ENCODE data around the gene STOML1.
"Not testable (repeated sequence)": the region's sequence is repeated elsewhere in the genome, so short reads cannot be mapped to it uniquely, and the experiment has no call there.

The STOML1 gene

GRCh38 chr15:73944161-73945129 is 47.6 kb downstream of the STOML1 start:
- no peak for DNase-seq

DNA sequence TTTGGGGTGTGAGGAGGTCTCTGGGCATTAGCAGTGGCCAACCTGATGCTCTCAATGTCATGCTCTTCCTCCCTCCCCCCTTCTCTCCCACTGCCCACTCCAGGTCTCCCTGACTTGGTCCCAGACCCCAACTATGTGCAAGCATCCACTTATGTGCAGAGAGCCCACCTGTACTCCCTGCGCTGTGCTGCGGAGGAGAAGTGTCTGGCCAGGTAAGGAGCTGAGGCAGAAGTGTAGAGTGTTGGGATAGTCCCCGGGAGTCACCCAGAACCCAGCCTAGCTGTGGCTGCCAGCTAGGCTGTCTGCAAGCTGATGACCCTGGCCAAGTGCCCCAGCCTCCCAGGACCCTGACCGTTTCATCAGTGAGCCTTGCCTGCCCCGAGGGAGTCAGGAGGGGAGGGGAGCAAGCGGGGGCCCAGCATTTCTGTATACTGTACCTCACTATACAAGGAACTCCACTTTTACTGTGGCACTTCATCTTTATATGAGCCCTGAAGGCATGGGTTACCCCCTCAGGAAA is 49.3 kb downstream of the STOML1 start:
- DNase-seq: no peak

GRCh38 chr15:73941871-73942635 is 50.0 kb downstream of the STOML1 start:
- no peak for DNase-seq

DNA sequence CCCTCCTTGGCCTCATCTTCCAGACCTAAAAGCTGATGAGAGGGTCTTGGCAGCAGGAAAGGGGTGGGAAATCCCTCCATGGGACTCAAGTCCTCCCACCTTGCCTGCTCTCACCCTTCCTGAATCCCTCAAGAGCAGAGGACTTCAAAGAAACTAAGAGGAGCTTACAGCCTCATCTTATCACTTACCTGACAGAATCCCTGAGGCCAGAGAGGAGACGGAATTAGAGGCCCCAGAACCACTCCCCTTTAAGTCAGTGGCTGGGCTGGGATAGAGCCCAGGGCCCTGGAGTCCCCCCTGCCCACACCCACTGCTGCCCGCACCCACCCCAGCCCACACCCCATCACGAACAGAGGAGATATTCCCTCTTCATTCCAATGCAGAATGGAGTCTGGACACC is 50.6 kb downstream of the STOML1 start:
- no peak for DNase-seq

DNA sequence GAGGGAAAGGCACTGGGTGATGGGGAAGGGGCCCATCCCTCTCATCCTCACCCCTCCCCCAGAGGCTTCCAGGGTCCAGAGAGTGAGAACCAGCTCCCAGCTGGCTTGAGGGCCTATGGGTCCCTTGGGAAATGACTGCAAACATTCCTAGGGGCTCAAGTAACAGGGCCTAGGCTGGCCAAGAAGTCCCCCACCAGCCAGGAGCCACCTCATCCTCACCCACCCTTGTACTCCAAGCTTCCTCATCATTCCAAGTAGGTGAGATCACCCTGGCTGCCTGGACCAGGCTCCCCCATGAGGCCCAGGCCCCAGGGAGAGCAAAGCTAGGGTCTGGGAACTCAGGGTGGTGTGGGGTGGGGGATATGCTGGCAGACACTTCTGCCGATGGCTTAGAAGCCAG is 51.1 kb downstream of the STOML1 start:
- no peak for DNase-seq

GRCh38 chr15:73940061-73940981 is 51.8 kb downstream of the STOML1 start:
- DNase-seq: no peak

GRCh38 chr15:73939138-73939537 is 53.0 kb downstream of the STOML1 start:
- no peak for DNase-seq

DNA sequence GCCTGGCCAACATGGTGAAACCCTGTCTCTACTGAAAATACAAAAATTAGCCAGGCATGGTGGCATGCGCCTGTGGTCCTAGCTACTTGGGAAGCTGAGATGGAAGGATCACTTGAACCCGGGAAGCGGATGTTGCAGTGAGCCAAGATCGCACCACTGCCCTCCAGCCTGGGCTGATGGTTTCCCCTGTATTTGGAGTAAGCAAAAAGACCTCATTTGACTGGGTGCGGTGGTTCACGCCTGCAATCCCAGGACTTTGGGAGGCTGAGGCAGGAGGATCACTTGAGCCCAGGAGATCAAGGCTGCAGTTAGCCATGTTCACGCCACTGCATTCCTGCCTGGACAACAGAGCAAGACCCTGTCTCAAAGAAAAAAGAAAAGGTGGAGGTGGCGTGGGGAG is 53.6 kb downstream of the STOML1 start:
- not testable (repeated sequence) for DNase-seq

DNA sequence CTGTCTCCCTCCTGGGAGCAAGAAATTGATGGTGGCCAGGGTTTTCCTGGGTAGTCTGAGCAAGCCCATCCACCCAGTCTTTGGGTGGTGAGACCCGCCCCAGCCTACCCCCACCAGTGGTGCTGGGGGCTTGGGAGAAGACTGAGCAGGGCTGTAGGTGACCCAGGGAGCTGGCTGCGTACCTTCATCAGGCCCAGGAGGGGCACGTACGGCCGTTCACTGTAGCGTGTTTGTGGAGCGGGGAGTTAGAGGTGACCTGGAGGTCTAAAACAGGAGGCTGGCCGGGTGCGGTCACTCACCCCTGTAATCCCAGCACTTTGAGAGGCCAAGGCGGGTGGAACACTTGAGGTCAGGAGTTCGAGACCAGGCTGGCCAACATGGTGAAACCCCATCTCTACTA is 54.4 kb downstream of the STOML1 start:
- DNase-seq: no peak

GRCh38 chr15:73937296-73937695 is 54.8 kb downstream of the STOML1 start:
- no peak for DNase-seq

DNA sequence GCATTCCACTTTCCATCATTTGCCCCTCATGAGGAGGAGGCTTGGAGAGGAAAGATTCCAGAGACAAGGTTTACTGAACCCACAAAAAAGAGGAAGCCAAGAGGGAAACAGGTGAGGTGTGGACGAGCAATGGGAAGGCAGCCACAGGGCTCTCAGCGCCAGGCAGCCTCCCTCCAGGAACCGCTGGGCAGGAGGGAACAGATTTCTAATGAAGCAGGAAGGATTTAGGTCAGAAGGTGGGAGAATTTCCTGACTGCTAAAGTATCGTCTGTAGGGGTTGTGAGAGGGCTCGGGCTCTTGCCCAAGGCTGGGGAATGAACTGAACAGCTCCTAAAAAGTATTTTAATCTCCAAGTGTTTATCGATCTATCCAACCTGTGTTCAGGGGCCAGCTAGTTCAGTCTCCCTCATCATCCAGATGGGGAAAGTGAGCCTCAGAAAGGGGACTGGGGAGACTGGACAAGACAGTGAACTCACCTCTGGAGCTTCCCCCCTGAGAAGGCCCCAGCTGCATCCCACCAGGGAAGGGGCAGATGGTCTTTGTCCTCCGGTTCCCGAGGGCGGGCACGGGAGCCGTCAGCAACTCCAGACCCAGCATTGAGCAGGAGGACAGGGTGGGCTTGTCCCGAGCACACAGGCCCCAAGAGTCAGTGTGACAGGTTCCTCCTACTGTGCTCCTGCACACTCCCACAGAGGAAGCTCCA is 55.4 kb downstream of the STOML1 start:
- no peak for DNase-seq

DNA sequence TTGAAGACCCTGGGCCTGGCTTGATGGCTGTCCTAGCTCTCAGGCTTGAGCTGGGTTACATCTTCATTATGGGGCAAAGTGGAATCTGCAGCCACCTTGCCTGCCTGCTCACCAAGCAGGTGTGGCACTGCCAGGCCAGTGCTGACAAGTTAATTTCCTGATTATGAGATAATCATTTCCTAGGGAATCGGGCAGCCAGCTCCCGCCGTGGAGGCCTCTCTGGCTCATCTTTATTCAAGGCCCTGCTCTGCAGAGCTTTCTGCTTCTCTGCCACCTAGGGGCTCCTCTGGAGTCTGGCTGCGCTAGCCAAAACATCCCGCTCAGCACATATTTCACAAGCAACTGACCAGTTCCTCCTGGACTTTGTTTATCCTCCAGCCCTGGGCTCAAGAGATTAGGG is 55.9 kb downstream of the STOML1 start:
- no peak for DNase-seq

DNA sequence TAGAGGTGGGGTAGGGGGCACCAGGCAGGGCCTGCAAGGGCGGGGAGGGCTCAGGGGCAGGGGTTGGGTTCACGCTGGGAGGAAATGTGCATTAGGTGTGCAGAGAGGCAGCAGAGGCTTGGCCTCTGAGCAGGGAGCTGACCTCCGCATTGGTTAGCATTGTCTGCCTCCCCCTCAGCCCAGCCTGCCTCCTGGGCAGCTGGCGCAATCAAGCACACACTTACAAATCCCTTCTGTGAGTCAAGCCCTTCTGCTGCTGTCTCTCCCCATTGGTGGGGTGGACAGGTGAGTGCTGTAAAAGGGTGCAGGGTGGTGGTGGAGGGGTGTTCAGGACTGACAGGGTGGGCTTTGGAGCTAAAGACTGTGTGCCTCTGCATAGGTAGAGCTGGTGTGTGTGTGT is 56.5 kb downstream of the STOML1 start:
- DNase-seq: no peak

- DNase-seq: no peak
Measured at GRCh38 chr15:73934281-73934680, 57.8 kb downstream of the STOML1 start.

GRCh38 chr15:73932381-73933191 is 59.5 kb downstream of the STOML1 start:
- no peak for DNase-seq

GRCh38 chr15:73931441-73931840 is 60.7 kb downstream of the STOML1 start:
- DNase-seq: no peak

- DNase-seq: no peak
Measured at GRCh38 chr15:73930790-73931281, 61.3 kb downstream of the STOML1 start.

GRCh38 chr15:73930371-73930770 is 61.7 kb downstream of the STOML1 start:
- no peak for DNase-seq

- DNase-seq: no peak
Measured at GRCh38 chr15:73928971-73929627, 63.0 kb downstream of the STOML1 start.

Data from SIG-M5 (cell line).